Measurements from ENCODE around the gene SPOCD1. TPM values are rescaled to one million over a fixed set of nuclear protein-coding genes. Genes with fewer than 3 reads are reported as not detected.

Gene SPOCD1
- polyA plus RNA-seq, 1 donor, result 0.45 TPM

- no peak for DNase-seq
These were observed 28.6 kb downstream of the SPOCD1 start for GRCh38 chr1:31787261-31787660.

DNA sequence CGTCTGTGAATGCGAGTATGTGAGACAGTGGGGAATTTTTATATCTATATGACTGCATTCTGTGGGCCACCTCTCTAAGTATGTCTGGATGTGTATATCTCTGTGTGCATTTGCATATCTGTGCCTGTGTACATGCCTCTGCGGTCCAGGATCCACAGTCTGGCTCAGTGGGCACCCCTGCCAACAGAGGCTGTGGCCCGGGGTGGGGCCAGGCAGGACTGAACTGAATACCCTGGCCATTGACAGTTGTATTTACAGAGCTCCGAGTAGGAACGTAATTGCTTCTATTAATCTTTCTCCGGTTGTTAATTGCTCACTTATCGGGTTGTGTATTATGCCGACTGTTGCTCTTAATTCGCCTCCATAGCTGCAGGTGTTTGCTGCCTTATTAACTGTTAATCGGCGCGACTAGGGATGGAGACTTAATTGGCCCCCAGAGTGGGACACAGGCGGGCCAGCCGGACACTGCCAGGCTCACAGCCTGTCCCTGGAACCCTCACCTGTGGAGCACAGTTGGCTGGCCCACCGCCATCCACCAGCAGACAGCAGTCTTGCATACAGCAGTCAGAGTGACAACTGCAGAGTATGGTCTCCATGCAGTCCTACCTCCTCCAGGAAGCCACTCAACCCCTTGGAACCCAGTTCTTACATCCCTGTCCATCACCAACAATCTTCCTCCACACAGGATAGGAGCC, 29.3 kb downstream of the SPOCD1 start:
- no peak for DNase-seq

GRCh38 chr1:31785947-31786290, 29.9 kb downstream of the SPOCD1 start:
- DNase-seq, result no peak

- DNase-seq, result no peak
These were observed 30.5 kb downstream of the SPOCD1 start for GRCh38 chr1:31785020-31785946.

DNA sequence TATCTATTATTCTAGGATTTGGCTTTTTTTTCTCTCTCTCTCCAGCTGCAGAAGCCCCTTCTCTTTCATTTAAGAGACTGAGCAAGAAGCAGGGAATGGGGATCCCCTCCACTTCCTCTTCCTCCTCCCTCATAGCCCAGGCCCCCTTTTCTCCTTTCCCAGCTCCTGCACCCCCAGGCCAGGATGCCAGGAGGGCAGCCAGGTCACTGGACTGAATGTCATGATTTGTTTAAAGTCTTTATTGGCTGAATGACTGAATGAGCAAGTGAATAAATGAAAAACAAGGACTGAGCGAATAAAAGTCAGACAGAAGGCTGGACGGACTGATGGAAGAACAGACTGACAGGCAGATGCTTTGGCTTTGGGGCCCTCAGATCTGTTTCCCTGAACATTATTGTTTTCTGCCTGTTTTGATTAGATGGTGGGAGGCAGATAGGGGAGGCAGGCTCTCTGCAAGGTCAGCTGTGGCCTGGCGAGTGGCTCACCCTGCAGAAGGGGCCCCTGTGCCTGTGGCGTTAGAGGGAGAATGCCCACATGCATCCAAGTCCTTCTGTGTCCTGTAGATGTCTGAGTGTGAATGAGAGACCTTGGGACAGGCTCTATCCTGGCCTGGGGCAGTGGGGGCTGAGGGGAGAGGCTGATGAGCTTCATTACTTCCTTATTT, 31.3 kb downstream of the SPOCD1 start:
- no peak for DNase-seq

DNA sequence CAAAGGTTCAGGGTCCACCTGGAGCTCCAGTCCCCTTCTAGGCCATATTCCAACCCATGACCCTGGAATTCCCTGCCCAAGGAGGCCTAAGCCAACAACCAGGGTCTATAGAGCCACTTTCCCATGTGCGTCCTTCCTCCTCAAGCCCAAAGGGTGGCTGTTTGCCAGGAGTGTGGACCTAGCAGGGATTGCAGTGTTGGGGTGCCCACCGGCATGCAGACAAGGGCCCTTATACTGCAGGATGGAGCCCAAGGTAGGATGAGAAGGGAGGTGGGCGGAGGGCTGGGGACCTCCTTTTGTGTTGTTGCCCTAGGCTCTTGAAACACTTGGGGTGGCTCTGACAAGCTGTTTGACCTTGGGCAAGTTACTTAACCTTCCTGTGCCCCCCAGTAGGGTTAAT, 32.0 kb downstream of the SPOCD1 start:
- no peak for DNase-seq

DNA sequence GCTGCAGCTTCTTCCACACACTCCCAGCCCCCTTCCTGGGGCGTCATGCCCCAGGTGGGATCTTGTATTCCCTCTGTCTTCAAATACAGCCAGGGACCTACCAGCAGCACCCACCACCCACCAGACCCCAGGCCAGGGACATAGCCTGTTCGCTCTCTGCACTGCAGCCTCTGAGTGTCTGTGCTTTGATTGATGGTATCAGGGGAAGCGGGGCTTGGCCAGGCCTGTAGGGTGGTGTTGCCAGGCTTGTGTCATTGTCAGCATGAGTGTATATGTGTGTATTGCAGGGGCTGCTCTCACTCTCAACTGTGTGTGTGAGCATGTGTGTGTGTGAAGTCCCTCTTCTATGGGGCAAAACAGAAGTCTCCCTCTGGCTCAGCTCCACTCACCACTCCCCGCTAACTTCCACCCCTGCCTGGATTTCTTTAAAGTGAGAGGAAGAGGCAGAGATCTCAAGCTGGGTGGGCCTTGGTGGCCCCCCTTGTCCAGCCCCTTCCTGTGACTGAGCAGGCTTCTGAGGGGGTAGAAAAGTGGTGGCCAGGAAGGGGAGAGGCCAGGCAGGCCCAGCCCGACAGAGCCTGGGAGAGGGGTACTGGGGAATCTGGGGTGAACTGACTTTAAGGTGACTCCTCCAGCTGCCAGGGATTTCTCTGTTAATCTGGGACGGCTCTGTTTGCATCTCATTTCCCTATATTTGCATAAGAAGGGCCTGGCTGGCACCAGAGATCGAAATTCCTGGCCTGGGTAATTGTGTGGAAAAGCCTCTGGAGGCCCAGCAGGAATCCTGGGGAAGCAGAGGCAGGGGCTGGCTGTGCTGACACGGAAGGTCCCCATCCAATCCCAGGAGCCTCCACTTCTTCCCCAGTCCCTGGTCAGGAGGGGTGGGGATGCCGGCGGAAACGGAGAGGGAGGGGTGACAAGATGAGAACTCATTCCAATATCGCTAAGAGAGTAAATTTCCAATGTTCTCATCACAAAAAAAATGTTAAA, 33.1 kb downstream of the SPOCD1 start:
- DNase-seq, result no peak

GRCh38 chr1:31781756-31782371, 34.0 kb downstream of the SPOCD1 start:
- DNase-seq, result no peak

DNA sequence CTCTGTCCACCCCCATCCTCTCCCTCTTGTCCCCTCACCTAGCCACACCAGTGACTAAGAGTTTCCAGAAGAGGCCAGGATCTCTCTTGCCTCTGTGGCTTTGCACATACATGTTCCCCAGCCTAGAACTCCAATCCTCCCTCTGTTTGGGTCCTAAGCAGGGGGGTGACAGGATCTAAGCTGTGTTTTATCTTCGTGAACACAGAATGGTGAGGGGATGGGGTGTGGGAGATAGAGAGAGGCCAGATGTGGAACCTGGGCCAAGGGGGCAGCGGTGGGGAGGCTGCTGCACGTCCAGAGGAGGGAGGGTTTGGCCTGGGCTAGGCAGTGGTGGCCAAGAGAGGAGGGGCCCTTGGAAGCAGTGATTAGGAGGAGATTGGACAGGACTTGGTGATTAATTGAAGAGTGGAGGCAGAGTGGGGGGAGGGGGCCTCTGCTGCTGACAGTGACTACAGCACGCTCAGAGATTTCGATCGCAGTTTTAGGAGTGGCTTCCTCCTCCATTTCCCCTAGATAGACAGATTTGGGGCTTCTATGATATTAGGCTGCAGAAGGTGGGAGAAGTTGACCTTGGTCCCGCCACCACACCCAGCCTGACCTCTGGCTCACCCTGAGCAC, 34.6 kb downstream of the SPOCD1 start:
- no peak for DNase-seq

DNA sequence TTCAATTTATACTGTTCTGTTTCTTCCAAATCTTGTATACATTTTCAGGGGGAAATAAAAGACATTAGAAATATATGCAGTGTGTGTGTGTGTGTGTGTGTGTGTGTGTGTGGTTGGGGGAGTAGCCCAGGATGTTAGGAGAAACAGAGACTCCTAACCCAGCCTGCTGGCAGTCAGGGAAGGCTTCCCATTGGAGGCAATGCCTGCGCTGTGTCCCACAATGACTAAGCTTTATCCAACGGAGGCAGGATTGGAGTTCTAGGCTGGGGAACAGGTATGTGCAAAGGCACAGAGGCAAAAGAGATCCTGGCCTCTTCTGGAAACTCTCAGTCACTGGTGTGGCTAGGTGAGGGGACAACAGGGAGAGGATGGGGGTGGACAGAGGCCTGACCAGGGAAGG, 35.2 kb downstream of the SPOCD1 start:
- no peak for DNase-seq

DNA sequence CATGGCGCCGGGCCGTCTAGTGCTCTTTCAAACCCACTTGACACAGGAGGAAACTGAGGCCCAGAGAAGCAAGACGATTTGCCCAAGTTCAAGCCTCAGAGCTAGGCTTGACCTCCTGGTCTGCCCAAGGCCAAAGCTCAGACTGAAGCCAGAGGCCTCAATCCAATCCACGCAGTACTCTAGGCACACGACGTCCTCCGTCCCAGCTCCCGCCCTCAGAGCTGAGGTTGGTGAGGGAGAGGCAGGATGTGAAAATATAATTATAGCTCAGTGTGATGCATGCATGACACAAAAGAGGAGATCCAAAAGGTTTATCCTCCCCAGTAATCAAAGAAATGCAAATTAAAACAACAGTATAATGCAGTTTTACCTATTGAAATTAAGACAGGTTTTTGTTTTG, 36.1 kb downstream of the SPOCD1 start:
- no peak for DNase-seq

GRCh38 chr1:31778763-31779488, 36.9 kb downstream of the SPOCD1 start:
- no peak for DNase-seq

- DNase-seq, result no peak
These were observed 39.3 kb downstream of the SPOCD1 start for GRCh38 chr1:31776516-31776915.

- DNase-seq, result no peak
These were observed 39.8 kb downstream of the SPOCD1 start for GRCh38 chr1:31776032-31776431.

GRCh38 chr1:31775210-31775999, 40.4 kb downstream of the SPOCD1 start:
- DNase-seq, result no peak

DNA sequence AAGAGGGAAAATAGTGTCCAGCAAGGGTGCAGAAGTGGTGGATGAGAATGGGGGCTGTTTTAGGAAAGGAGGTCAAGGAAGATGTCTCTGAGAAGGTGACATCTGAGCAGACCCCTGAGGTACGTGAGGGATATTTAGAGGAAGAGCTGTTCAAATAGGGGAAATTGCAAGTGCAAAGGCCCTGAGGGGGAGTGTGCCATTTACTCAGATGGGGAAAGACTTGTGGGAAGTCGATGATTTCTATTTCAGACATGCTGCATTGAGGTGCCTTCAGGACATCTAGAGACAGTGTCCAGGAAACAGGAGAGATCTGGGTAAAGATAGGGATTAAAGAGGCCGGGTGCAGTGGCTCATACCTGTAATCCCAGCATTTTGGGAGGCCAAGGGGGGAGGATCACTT, 41.3 kb downstream of the SPOCD1 start:
- DNase-seq, result no peak

DNA sequence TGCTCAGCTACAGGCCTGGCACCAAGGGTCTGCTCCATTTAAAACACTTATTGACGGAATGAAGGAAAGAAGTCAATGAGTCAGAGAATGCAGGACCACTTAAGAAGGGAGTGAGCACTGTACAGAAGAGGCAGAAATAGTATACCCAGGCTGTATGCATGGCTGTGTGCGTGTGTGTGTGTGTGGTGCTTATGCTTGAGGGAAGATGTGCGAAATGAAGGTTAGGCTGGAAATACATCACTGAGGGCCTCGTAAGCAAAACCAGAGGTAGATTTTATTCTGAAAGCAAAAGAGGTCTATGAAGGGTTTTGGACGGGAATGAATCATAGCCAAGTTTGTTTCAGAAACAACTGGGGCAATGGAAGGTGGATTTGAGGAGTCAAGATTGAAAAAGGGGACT, 42.0 kb downstream of the SPOCD1 start:
- no peak for DNase-seq

GRCh38 chr1:31772669-31773248, 43.1 kb downstream of the SPOCD1 start:
- no peak for DNase-seq

All from left kidney (tissue), 2 donors.